ENCODE data around the gene STARD13.

The STARD13 gene

GRCh38 chr13:33175991-33176390 lies 109.6 kb downstream of the STARD13 start:
- H3K27ac Mint-ChIP-seq, result peak overlapping the region; percentile 53 to 81 (median 53)
- no peak for TF ChIP-seq CTCF (IDR thresholded peaks at IDR 0.05; ENCODE audit: unreplicated experiment in 3 of 3)
- H3K36me3 Mint-ChIP-seq (ENCODE audit: low read depth), result no peaks in the 10 kb centered on the region
- peaks cover 69% of the 10 kb centered on the region for H3K4me1 Mint-ChIP-seq
- H3K4me3 Mint-ChIP-seq, result no peak overlapping the region
- H3K9me3 Mint-ChIP-seq, result no peaks in the 10 kb centered on the region
- no peaks in the 10 kb centered on the region for H3K27me3 Mint-ChIP-seq (ENCODE audit: low read depth)

GRCh38 chr13:33174931-33175330 lies 110.6 kb downstream of the STARD13 start:
- Mint-ChIP-seq H3K9me3 (no peaks in the 10 kb centered on the region), H3K4me1 (peaks cover 59% of the 10 kb centered on the region)
- TF ChIP-seq CTCF (IDR thresholded peaks at IDR 0.05; ENCODE audit: unreplicated experiment in 3 of 3), result no peak

GRCh38 chr13:33174491-33174890 lies 111.1 kb downstream of the STARD13 start:
- no peaks in the 10 kb centered on the region for H3K27me3 Mint-ChIP-seq (ENCODE audit: low read depth)
- H3K9me3 Mint-ChIP-seq, result no peaks in the 10 kb centered on the region
- H3K4me3 Mint-ChIP-seq, result no peak overlapping the region
- H3K4me1 Mint-ChIP-seq, result peaks cover 58% of the 10 kb centered on the region
- H3K36me3 Mint-ChIP-seq (ENCODE audit: low read depth), result no peaks in the 10 kb centered on the region
- TF ChIP-seq CTCF (IDR thresholded peaks at IDR 0.05; ENCODE audit: unreplicated experiment in 3 of 3), result no peak
- peak overlapping the region in 2 of 3 experiments; percentile 68 to 81 for H3K27ac Mint-ChIP-seq

More at GRCh38 chr13:33174931-33175330, 110.6 kb downstream of the STARD13 start:
- Mint-ChIP-seq H3K4me3 (no peak overlapping the region), H3K27me3 (ENCODE audit: low read depth) (no peaks in the 10 kb centered on the region), H3K36me3 (ENCODE audit: low read depth) (no peaks in the 10 kb centered on the region), H3K27ac (peak overlapping the region in 2 of 3 experiments; percentile 68 to 81)

- TF ChIP-seq CTCF (IDR thresholded peaks at IDR 0.05; ENCODE audit: unreplicated experiment in 3 of 3), result no peak
- Mint-ChIP-seq H3K36me3 (ENCODE audit: low read depth) (no peaks in the 10 kb centered on the region), H3K4me3 (no peak overlapping the region), H3K9me3 (no peaks in the 10 kb centered on the region), H3K27me3 (ENCODE audit: low read depth) (no peaks in the 10 kb centered on the region), H3K27ac (no peak overlapping the region), H3K4me1 (peaks cover 57% of the 10 kb centered on the region)
Measured at GRCh38 chr13:33172911-33173310, 112.6 kb downstream of the STARD13 start.

GRCh38 chr13:33172400-33172799 lies 113.2 kb downstream of the STARD13 start:
- Mint-ChIP-seq H3K9me3 (no peaks in the 10 kb centered on the region), H3K27me3 (ENCODE audit: low read depth) (no peaks in the 10 kb centered on the region), H3K36me3 (ENCODE audit: low read depth) (no peaks in the 10 kb centered on the region), H3K4me3 (no peak overlapping the region), H3K27ac (peak overlapping the region in 1 of 3 experiments; percentile 31), H3K4me1 (peaks cover 60% of the 10 kb centered on the region)
- TF ChIP-seq CTCF (IDR thresholded peaks at IDR 0.05; ENCODE audit: unreplicated experiment in 3 of 3), result no peak

GRCh38 chr13:33169273-33169980 lies 116.1 kb downstream of the STARD13 start:
- no peak overlapping the region for H3K4me3 Mint-ChIP-seq
- no peaks in the 10 kb centered on the region for H3K27me3 Mint-ChIP-seq (ENCODE audit: low read depth)
- no peaks in the 10 kb centered on the region for H3K9me3 Mint-ChIP-seq
- peaks cover 24% of the 10 kb centered on the region for H3K36me3 Mint-ChIP-seq (ENCODE audit: low read depth)
- H3K4me1 Mint-ChIP-seq, result peaks cover 32% of the 10 kb centered on the region
- no peak for TF ChIP-seq CTCF (IDR thresholded peaks at IDR 0.05; ENCODE audit: unreplicated experiment in 3 of 3)
- peak overlapping the region in 2 of 3 experiments; percentile 75 to 79 for H3K27ac Mint-ChIP-seq
